ENCODE measurements around the gene HOXA9.

GRCh38 chr7:27198138-27198841 lies 33.0 kb upstream of the HOXA9 start:
- TF ChIP-seq CTCF (IDR thresholded peaks at IDR 0.05; ENCODE audit: control extremely low read depth in 1 of 3, insufficient read depth in 1 of 3, low read depth in 1 of 3, low read length in 3 of 3): no peak
- TF ChIP-seq, protein P1, sequence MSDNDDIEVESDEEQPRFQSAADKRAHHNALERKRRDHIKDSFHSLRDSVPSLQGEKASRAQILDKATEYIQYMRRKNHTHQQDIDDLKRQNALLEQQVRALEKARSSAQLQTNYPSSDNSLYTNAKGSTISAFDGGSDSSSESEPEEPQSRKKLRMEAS (IDR thresholded peaks at IDR 0.05): no peak
- no peak for TF ChIP-seq RAD21 (IDR thresholded peaks at IDR 0.05 in 1 of 2, conservative IDR thresholded peaks at IDR 0.05 in 1 of 2; ENCODE audit: low read depth in 2 of 2, low read length in 2 of 2)
- no peak for TF ChIP-seq HDAC6 (IDR thresholded peaks at IDR 0.05; ENCODE audit: low read depth, low read length)
- TF ChIP-seq POLR2A (IDR thresholded peaks at IDR 0.05; ENCODE audit: control extremely low read depth in 1 of 2, low read depth in 2 of 2, low read length in 2 of 2): no peak
- TF ChIP-seq ZNF274 (IDR thresholded peaks at IDR 0.05; ENCODE audit: borderline replicate concordance, extremely low read depth, low read length): no peak
- peak; percentile 97 for TF ChIP-seq EZH2 (IDR thresholded peaks at IDR 0.05; ENCODE audit: low read depth, low read length, severe bottlenecking)
- no peak for TF ChIP-seq POLR2AphosphoS5 (IDR thresholded peaks at IDR 0.05; ENCODE audit: low read depth, low read length)
- TF ChIP-seq RXRA (IDR thresholded peaks at IDR 0.05; ENCODE audit: insufficient read depth, low read depth, low read length): no peak
- TF ChIP-seq GABPA (IDR thresholded peaks at IDR 0.05; ENCODE audit: borderline replicate concordance, insufficient read depth, low read length): no peak
- TF ChIP-seq CEBPB (IDR thresholded peaks at IDR 0.05; ENCODE audit: low read depth, low read length): no peak

All from H1 (cell line).